NCI-H2196 (cell line): ENCODE data around the gene DDC.
"Not testable (repeated sequence)": the region's sequence is repeated elsewhere in the genome, so short reads cannot be mapped to it uniquely, and the experiment has no call there.

Experiments used
- DNase-seq: peaks from one replicate; lab custom pipeline; 2025; ENCODE audit not compliant: unreplicated experiment; lab: John Stamatoyannopoulos, UW

Gene DDC

DNA sequence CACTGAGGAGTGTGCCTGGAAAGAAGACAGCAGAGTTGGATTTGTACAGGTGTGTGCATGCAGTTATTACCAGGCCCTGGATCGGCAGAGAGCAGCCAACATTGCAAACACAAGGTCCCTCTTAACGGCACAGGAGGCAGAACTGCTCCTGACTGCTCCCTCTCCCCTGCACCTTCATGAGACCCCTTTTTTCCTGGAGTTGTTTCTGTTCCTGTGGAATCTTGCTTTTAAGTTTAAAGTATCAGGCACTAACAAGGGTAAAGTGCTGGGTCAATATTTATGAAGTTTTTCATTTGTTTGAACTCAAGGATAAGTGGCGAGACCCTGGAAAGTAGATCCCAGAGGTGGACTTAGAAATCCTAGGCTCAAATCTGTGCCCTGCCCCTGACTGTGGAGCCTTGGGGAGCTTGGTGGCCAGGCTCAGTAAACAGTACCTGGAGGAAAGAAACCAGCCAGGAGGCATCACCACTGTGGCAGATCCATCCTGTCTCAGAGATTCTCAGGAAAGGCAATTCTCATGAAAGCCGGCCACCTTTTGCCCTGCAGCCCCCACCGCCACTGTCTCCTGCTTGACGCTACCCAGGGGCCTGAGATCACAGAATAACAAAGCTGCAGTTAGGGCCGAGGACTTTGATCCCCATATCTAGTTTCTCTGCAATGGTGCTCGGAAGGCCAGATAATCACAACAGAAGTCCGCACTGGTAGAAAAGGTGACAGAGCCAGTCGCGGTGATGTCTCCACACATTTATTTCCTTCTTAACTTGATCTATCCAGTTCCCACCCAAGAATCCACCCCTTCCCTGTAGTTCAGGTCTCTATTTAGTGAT is 36.7 kb downstream of the DDC start:
- DNase-seq = no peak

DNA sequence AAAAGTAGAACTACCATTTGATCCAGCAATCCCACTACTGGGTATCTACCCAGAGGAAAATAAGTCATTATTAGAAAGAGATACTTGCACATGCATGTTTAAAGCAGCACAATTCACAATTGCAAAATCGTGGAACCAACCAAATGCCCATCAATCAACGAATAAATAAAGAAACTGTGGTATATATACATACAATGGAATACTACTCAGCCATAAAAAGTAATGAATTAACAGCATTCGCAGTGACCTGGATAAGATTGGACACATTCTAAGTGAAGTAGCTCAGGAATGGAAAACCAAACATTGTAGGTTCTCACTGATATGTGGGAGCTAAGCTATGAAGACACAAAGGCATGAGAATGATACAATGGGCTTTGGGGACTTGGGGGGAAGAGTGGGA is 45.9 kb downstream of the DDC start:
- DNase-seq = not testable (repeated sequence)

GRCh38 chr7:50513166-50513871 is 51.9 kb downstream of the DDC start:
- no peak for DNase-seq

- no peak for DNase-seq
Observed at GRCh38 chr7:50512384-50512783, 52.8 kb downstream of the DDC start.

DNA sequence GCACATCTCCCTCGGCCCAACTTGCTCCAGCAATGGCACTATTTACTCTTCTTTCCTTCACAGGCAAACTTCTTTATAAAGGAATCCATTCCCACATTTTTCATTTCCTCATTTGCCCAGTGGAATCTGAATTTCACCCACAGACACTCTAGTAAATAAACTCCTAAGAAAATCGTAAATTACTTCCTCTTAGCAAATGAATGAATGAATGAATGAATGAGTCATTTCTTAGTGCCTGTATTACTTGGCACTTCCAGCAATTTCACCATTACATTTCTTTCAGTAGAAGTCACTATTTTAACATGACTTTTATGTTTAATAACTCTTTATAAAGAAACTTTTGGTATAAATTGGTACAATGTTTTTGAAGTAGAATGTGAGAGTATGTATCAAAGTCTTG is 55.7 kb downstream of the DDC start:
- no peak for DNase-seq

DNA sequence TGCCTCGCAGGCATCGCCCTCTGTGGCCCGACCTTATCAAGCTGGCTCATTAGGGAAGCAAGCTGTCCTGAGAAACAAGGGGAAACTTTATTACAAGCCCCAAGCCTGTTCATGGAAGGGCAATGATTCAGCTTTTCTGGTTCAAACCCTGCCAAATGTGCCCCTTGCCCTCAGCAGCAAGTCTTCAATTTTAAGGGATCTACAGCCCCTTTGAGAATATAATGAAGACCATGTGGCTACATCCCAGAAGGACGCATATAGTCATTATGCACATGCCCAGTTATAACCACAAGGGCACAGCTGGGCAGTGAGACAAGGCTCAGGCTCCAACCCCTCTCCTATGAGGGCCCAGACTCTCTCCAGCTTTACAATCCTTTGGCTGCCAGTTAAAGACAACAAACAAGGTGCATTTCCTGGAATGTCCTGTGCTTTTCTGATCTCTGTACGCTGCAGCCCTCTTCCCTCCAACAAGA is 56.7 kb downstream of the DDC start:
- DNase-seq = peak; percentile 10

DNA sequence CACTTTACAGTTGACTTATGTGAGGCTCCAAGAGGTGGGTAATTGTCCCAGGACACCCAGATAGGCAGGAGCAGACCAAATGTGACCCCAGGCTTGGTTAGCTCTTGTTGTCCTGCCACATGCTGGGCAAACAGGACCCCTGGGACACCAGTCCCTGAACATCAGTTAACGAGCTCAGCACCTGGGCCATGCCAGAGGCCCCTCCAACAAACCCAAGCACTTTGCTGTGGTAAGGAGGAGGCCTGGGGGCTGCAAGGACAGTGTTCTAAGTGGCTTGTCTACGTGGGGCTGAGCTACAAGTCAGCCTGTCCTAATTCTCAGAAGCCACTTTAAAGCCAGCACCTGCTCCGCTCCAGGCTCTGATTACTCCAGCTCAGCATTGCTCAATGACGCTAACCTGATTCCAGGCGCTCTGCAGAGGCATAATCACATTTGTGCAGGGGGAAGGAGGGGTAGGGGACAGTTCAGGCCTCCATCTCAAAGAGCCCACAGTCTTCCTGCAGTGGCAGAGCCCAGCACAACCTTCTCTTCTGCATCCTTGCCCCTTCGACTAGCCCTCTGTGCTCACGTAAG is 57.2 kb downstream of the DDC start:
- DNase-seq = peak; percentile 47

DNA sequence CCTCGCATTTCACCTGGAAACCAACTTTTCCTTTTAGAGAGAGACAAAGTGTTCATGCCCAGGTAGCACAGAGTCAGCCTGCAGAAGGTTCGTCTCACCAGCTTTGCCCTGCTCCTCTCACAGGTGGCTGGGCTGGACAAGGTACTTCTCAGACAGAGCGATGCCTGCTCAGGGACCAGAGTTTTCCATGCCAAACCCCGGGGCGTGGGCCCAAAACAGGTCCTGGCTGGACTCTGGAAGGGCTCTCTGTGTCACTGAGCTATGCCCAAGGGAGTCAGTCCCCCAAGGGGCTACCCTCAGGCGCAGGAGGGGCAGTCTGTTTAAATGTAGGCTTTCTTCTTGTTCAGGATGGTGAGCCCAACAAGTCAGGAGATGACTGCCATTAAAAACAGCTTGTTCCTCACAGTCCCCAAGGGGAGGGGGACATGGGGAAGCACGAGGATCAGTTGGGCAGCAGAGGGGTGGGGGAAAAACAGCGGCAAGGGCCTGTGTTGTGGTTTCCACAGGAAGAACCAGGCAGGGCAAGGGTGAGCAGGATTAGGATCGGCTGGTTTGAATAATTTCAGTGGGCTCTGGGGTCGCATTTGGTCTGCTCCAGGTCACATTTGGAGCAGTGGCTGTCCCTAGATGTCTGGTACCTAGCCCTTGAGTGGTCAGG is 59.5 kb downstream of the DDC start:
- DNase-seq = no peak

DNA sequence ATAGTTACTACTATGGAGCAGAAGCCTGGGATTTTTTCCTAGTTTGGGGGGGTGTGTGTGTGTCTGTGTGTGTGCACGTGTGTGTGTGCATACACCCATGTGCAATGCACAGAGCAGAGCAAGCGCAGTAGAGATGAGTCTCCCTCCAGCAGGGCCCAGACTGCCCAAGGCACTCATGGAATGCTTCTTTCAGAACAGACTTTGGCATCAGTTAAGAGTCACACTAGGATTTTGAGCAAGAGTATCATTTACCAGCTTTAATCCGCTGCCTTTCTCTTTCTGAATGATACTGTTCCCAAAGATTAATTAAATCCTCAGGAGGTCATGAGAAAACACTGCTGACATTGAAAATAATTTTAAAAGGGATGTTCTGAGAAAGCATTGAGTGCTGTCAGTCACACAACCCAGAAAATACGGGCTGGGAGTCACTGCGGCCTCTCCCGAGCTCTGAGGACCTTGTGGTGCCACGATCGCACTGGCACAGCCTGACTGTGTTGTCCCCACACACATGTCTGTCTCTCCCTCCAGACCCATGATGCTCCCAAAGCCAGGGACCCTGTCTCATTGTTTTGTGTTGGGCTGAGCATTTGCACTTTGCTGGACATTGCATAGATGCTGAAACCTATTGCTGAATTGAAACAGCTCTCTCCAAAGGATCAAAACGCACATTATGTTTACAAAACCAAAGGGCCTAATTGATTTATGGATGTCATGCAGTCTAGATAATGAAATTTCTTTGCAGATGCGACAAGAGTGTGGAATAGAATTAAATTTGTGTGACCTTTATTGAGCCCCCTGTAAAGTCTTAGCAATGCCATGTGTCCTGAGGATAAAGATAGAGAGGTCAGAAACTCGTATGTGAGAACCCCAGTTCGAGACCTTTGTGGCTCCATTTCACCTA is 60.3 kb downstream of the DDC start:
- DNase-seq = no peak

DNA sequence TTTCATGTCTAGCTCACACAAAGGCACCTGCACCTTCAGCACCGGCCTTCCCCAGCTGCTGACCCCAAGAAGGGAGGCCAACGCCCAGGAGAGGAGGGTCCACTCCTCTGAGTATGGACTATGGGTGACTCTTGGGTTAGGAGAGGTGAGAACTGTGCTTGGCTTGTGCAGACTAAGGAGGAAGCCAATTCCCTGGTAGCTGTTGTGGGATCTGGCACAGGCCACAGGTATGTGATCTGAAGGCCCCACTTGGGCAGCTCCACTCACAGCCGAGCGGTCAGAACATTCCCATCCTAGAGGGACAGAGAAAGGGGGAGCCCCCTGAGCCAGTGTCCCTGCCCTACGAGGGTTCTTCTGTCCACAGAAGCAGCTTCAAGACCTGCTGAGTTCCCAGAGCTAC is 62.3 kb downstream of the DDC start:
- DNase-seq = no peak

GRCh38 chr7:50502001-50502684 is 63.1 kb downstream of the DDC start:
- DNase-seq = no peak

- no peak for DNase-seq
Observed at GRCh38 chr7:50499092-50499491, 66.1 kb downstream of the DDC start.

- DNase-seq = no peak
Observed at GRCh38 chr7:50497968-50498367, 67.2 kb downstream of the DDC start.

- DNase-seq = no peak
Observed at GRCh38 chr7:50497068-50497642, 68.0 kb downstream of the DDC start.

- DNase-seq = no peak
Observed at GRCh38 chr7:50496569-50496968, 68.6 kb downstream of the DDC start.

DNA sequence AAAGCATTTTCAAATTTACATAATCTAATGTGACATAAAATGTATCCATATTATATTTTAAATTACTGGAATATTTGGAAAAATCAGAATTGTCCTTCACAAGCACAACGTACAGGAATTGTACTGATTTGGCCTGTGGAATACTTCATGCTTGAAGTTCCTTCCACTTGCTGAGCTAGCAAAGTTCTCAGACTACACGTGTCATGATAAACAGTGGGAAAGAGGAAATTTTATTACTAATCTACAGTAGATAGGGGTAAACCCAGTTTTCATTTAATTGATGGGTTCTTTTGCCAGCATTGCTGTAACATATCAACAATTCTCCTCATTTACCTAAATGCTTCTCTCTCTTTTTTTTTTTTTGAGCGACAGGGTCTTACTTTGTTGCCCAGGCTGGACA is 69.5 kb downstream of the DDC start:
- no peak for DNase-seq

GRCh38 chr7:50492770-50493519 is 72.3 kb downstream of the DDC start:
- DNase-seq = no peak

DNA sequence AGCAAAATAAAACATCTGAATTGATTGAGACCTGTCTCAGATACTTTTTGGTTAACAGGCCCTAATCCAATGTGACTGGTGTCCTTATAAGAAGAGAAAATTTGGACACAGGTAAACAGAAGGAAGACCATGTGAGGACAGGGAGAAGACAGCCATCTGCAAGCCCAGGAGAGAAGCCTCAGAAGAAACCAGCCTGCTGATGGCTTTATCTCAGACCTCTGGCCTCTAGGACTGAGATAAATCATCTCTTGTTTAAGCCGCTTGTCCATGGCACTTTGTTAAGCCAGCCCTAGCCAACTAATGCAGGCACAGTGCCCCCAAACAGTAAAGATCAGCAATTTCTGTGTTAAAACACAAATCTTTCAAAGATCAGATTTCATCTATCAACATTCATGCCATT is 73.3 kb downstream of the DDC start:
- no peak for DNase-seq

- DNase-seq = no peak
Observed at GRCh38 chr7:50491209-50491608, 74.0 kb downstream of the DDC start.
